Fibroblast of the aortic adventitia (primary cell): ENCODE results near the gene NQO1. TPM values are rescaled to one million over a fixed set of nuclear protein-coding genes. Genes with fewer than 3 reads are reported as not detected.

ENCODE experiments used
- DNase-seq: peaks from one replicate; pipeline ENCODE4 v3.0.0-alpha.2; 2010; ENCODE audit warnings: low read depth
- H3K4me3 ChIP-seq: 2 replicates; pipeline ENCODE4 v1.5.1; 2011; ENCODE audit warnings: low read depth, mild to moderate bottlenecking, control low read depth, low read length, moderate library complexity
- CTCF ChIP-seq: IDR thresholded peaks from 2 replicates; pipeline ENCODE4 v1.5.1; 2011; ENCODE audit warnings: mild to moderate bottlenecking, low read length, control low read depth, inconsistent platforms; ENCODE audit not compliant: insufficient read depth
- total RNA-seq: library from RNA; depleted of rRNA; stranded (reverse); fragments of >200 nt; gene quantifications from 2 replicates; pipeline ENCODE4 v1.2.3, GENCODE V29; 2012; ENCODE audit warnings: low replicate concordance

The NQO1 gene
- total RNA-seq, 1 donor = 302 TPM

GRCh38 chr16:69669577-69669976 is 56.8 kb downstream of the NQO1 start:
- no peak for TF ChIP-seq CTCF
- DNase-seq = peak; percentile 15

GRCh38 chr16:69663846-69664245 is 62.5 kb downstream of the NQO1 start:
- no peak overlapping the region for H3K4me3 ChIP-seq
- TF ChIP-seq CTCF = no peak
- peak; percentile 8 for DNase-seq

More at GRCh38 chr16:69669577-69669976, 56.8 kb downstream of the NQO1 start:
- H3K4me3 ChIP-seq = no peak overlapping the region

GRCh38 chr16:69662901-69663300 is 63.5 kb downstream of the NQO1 start:
- H3K4me3 ChIP-seq = no peak overlapping the region
- no peak for TF ChIP-seq CTCF
- DNase-seq = no peak

- no peak for DNase-seq
- no peak for TF ChIP-seq CTCF
- no peak overlapping the region for H3K4me3 ChIP-seq
Observed at GRCh38 chr16:69660166-69660565, 66.2 kb downstream of the NQO1 start.

Other genes starting within 250 kb of the NQO1 start
- gene NFAT5, start 160.6 kb downstream of the NQO1 start, total RNA-seq = 16.1 and 53.9 TPM in 2 replicates
- gene NOB1, start 28.4 kb upstream of the NQO1 start, total RNA-seq = 27.0 and 35.8 TPM in 2 replicates
- gene WWP2, start 35.8 kb upstream of the NQO1 start, total RNA-seq = 28.5 and 28.7 TPM in 2 replicates
- gene CLEC18A, start 224.8 kb upstream of the NQO1 start, total RNA-seq = 0.27 TPM in 1 of 2 replicates, not detected in the other